HEK293T (cell line): ENCODE measurements around the gene VIPR2.

Source experiments
- ELF4 ChIP-seq: fragments of 450-650 bp; IDR thresholded peaks from 2 replicates; pipeline ENCODE4 v1.6.1; 2017; ENCODE audit warnings: antibody characterized with exemption
- FOXA1 ChIP-seq: fragments of 450-650 bp; IDR thresholded peaks from 2 replicates; pipeline ENCODE4 v1.6.1; 2016; ENCODE audit warnings: mild to moderate bottlenecking
- L3MBTL2 ChIP-seq: fragments of 450-650 bp; conservative IDR thresholded peaks from 2 replicates; pipeline ENCODE4 v1.6.1; 2016; ENCODE audit warnings: mild to moderate bottlenecking
- LEF1 ChIP-seq: fragments of 450-650 bp; IDR thresholded peaks from 2 replicates; pipeline ENCODE4 v1.6.1; 2017; ENCODE audit warnings: mild to moderate bottlenecking, borderline replicate concordance
- NFRKB ChIP-seq: fragments of 450-650 bp; IDR thresholded peaks from 2 replicates; pipeline ENCODE4 v1.6.1; 2016; ENCODE audit warnings: mild to moderate bottlenecking, moderate library complexity
- PKNOX1 ChIP-seq: fragments of 450-650 bp; IDR thresholded peaks from 2 replicates; pipeline ENCODE4 v1.6.1; 2016
- SP1 ChIP-seq: fragments of 450-650 bp; IDR thresholded peaks from 2 replicates; pipeline ENCODE4 v1.6.1; 2017
- ZNF384 ChIP-seq: fragments of 450-650 bp; IDR thresholded peaks from 2 replicates; pipeline ENCODE4 v1.6.1; 2016

- TF ChIP-seq ZNF384 (no peak), PKNOX1 (no peak), SP1 (no peak), FOXA1 (no peak), LEF1 (no peak), L3MBTL2 (no peak), ELF4 (no peak), NFRKB (no peak)
Observed at GRCh38 chr7:159028508-159029401, 115.9 kb downstream of the VIPR2 start.
